ENCODE data around the gene HIP1R. TPM values are rescaled to one million over a fixed set of nuclear protein-coding genes. Genes with fewer than 3 reads are reported as not detected.

Gene HIP1R
- total RNA-seq, 1 donor from 2014 or later: 115 TPM

- no peak for DNase-seq (ENCODE audit: low spot score)
These were observed 4.6 kb upstream of the HIP1R start for GRCh38 chr12:122830517-122831214.

GRCh38 chr12:122834104-122834920 lies 945 bp upstream of the HIP1R start:
- no peak for DNase-seq (ENCODE audit: low spot score)

- no peak for DNase-seq (ENCODE audit: low spot score)
These were observed 431 bp downstream of the HIP1R start for GRCh38 chr12:122835750-122836026.

GRCh38 chr12:122836027-122836921 lies 1.0 kb downstream of the HIP1R start:
- DNase-seq (ENCODE audit: low spot score): peak; percentile 45

GRCh38 chr12:122837306-122838265 lies 2.3 kb downstream of the HIP1R start:
- peak; percentile 66 for DNase-seq (ENCODE audit: low spot score)

GRCh38 chr12:122838841-122839240 lies 3.6 kb downstream of the HIP1R start:
- DNase-seq (ENCODE audit: low spot score): no peak

GRCh38 chr12:122839907-122840554 lies 4.8 kb downstream of the HIP1R start:
- DNase-seq (ENCODE audit: low spot score): no peak

GRCh38 chr12:122840580-122841513 lies 5.6 kb downstream of the HIP1R start:
- no peak for DNase-seq (ENCODE audit: low spot score)

- no peak for DNase-seq (ENCODE audit: low spot score)
These were observed 6.5 kb downstream of the HIP1R start for GRCh38 chr12:122841544-122842321.

- DNase-seq (ENCODE audit: low spot score): no peak
These were observed 7.5 kb downstream of the HIP1R start for GRCh38 chr12:122842505-122843405.

- DNase-seq (ENCODE audit: low spot score): no peak
These were observed 8.2 kb downstream of the HIP1R start for GRCh38 chr12:122843455-122843854.

GRCh38 chr12:122844366-122844971 lies 9.2 kb downstream of the HIP1R start:
- no peak for DNase-seq (ENCODE audit: low spot score)

GRCh38 chr12:122845041-122845864 lies 10.0 kb downstream of the HIP1R start:
- no peak for DNase-seq (ENCODE audit: low spot score)

GRCh38 chr12:122845865-122846621 lies 10.8 kb downstream of the HIP1R start:
- no peak for DNase-seq (ENCODE audit: low spot score)
